ENCODE measurements around the gene CPLX3.

GRCh38 chr15:74854453-74855022 is 28.1 kb downstream of the CPLX3 start:
- TF ChIP-seq MAX (IDR thresholded peaks at IDR 0.05), result no peak
- TF ChIP-seq POLR2A (IDR thresholded peaks at IDR 0.05; ENCODE audit: control extremely low read depth in 1 of 2, low read depth in 2 of 2, low read length in 2 of 2), result no peak
- TF ChIP-seq KDM5A (IDR thresholded peaks at IDR 0.05; ENCODE audit: low read length), result no peak
- TF ChIP-seq EP300 (IDR thresholded peaks at IDR 0.05; ENCODE audit: borderline replicate concordance in 1 of 2, low read depth in 2 of 2, low read length in 2 of 2), result no peak
- TF ChIP-seq CTCF (IDR thresholded peaks at IDR 0.05; ENCODE audit: control extremely low read depth in 1 of 3, insufficient read depth in 1 of 3, low read depth in 1 of 3, low read length in 3 of 3), result no peak
- no peak for TF ChIP-seq RAD21 (IDR thresholded peaks at IDR 0.05 in 1 of 2, conservative IDR thresholded peaks at IDR 0.05 in 1 of 2; ENCODE audit: low read depth in 2 of 2, low read length in 2 of 2)
- TF ChIP-seq TCF12 (IDR thresholded peaks at IDR 0.05; ENCODE audit: low read depth, low read length), result no peak
- no peak for TF ChIP-seq SIRT6 (IDR thresholded peaks at IDR 0.05; ENCODE audit: low read length)

Data from H1 (cell line).